Hematopoietic multipotent progenitor cell treated with erythropoietin and hydrocortisone succinate and interleukin-3 and kit ligand, for 4 days (in vitro differentiated cells): ENCODE data around the gene SMIM1.
A peak's percentile ranks its signal among the peaks of the same experiment; 100 is the strongest.

Source experiments
- DNase-seq: peaks from one replicate; pipeline ENCODE4 v3.0.0-alpha.2; 2015

The SMIM1 gene

GRCh38 chr1:3772715-3773571 lies at the start of gene SMIM1:
TSS of gene SMIM1 (plus strand) at chr1:3772749. CDS start at chr1:3775374, 2,625 bp downstream.
- peak; percentile 43 for DNase-seq

- DNase-seq: no peak
Measured at GRCh38 chr1:3722846-3723245, 49.7 kb upstream of the SMIM1 start.

DNA sequence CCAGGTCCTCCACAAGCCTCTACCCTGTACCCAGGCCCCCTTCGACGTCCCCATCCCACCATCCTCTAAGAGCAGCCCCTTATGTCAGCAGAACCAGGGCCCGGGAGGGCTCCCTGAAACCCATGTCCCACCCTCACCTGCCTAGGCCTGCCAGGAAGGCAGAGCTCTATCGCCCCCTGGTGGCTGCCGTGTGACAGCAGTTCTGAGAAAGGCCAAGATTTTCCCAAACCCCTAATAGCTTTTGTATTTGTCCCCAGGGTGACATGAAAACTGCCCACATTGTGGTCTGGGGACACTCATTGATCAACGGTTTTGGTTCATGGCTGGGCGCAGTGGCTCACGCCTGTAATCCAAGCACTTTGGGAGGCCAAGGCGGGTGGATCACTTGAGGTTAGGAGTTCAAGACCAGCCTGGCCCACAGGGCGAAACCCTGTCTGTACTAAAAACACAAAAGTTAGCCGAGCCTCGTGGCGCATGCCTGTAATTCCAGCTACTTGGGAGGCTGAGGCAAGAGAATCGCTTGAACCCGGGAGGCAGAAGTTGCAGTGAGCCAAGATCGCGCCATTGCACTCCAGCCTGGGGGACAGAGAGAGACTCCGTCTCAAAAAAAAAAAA lies 48.0 kb upstream of the SMIM1 start:
- peak; percentile 84 for DNase-seq

DNA sequence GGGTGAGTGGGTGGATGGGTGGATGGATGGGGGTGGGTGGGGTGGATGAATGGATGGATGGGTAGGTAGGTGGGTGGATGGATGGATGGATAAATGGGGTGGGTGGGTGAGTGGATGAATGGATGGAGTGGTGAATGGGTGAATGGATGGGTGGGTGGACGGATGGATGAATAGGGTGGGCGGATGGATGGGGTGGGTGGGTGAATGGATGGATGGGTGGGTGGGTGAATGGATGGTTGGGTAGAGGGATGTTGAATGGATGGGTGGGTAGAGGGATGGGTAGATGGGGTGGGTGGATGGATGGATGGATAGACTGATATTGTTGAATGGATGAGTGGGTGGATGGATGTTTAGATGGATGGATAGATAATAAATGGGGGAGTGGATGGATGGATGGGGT lies 47.2 kb upstream of the SMIM1 start:
- DNase-seq: no peak

DNA sequence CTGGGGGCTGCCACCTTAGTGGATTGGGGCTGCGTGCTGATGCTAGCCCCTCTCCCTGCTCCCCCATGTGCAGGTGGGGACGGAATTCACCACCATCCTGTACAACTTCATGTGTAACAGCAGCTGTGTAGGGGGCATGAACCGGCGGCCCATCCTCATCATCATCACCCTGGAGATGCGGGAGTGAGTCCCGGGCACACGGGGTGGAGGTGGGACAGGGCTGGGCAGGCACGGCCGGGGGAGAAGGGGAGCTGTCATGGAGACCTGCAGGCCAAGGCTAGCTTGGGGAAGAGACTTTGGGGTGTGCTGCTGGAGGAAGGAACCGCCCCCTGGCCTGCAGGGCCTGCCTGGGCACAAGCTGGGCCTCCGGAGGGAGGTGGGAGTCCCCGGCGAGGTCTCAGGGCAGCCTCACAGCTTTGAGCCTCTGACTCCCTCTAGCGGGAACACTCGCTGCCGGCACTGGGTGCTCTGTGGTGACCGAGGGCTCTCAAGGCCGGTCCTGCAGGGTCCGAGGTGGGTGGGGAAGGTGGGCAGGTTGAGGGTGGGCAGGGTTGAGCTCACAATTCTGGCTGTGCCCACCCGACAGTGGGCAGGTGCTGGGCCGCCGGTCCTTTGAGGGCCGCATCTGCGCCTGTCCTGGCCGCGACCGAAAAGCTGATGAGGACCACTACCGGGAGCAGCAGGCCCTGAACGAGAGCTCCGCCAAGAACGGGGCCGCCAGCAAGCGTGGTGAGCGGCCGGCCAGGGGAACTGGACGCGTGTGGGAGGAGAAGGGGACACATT lies 45.3 kb upstream of the SMIM1 start:
- peak; percentile 65 for DNase-seq

DNA sequence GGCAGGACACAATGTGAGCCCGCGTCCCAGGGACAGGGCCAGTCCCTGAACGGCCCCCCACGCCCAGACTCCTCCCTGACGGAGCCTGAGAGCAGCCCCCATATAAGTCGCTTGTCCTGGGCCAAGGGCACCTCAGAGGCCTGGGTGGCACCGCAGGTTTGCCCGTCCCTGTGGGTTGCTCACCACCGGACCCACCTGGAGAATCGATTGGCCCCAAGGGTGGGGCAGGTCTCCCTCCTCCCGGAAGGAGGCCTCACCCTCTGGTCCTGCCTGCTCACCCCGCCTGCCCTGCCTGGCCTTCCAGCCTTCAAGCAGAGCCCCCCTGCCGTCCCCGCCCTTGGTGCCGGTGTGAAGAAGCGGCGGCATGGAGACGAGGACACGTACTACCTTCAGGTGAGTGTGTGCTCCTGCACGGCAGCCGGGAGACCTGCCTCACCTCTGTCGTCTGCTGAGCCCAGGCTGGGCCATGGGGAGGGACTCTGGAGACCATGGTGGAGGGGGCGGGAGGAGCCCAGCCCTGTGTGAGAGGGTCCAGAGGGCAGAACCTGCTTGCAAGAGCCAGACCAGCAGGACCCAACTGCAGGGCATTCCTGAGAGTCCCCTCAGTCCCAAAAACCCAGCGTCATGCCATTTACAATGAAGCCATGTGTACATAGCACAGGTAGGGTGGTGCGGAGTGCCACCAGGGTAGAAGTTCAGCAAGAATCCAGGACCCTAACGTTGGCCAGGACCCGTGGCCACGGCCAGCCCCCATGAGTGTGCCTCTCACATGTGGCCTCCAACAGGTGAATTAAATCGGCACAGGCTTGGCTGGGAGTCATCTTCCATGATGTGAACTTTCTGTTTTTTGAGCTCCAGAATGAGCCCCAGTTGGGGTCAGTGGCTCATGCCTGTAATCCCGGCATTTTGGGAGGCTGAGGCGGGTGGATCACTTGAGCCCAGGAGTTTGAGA lies 44.4 kb upstream of the SMIM1 start:
- no peak for DNase-seq

DNA sequence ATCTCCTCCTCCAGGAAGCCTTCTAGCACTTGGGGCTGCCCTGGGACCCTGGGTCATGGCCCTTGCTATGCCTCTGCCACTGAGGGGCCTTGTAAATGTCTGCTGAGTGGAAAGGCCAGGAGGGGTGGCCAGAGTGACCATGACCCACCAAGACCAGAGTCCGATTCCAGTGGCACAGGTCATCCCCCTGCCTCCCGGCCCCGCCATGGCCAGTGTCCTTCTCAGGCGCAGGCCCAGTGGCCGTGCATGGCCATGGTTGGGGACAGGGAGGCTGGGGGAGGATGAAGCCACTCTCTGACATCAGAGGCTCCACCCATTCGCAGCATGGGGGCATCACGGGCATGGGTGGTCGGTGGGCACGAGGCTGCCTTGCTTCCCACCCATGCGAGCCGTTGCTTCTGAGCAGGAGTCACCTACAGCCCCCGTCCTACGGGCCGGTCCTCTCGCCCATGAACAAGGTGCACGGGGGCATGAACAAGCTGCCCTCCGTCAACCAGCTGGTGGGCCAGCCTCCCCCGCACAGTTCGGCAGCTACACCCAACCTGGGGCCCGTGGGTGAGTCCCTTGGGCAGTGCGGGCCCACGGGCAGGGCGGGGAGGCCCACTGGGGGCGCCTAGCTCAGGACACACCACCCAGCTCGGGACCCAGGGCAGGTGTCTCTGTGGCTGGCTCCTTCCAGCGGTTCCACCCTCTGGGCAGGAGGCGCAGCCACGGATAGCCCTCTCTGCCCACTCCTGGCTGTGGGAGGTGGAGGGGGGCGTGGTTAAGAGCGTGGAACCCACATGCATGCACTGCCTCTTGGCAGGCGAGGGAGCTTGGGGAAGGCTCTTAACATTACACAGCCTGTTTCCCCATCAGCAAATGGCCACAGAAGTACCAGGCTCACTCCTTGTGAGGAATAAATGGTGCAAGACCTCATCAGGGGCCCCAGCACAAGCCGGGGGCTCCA lies 42.7 kb upstream of the SMIM1 start:
- DNase-seq: peak; percentile 31

DNA sequence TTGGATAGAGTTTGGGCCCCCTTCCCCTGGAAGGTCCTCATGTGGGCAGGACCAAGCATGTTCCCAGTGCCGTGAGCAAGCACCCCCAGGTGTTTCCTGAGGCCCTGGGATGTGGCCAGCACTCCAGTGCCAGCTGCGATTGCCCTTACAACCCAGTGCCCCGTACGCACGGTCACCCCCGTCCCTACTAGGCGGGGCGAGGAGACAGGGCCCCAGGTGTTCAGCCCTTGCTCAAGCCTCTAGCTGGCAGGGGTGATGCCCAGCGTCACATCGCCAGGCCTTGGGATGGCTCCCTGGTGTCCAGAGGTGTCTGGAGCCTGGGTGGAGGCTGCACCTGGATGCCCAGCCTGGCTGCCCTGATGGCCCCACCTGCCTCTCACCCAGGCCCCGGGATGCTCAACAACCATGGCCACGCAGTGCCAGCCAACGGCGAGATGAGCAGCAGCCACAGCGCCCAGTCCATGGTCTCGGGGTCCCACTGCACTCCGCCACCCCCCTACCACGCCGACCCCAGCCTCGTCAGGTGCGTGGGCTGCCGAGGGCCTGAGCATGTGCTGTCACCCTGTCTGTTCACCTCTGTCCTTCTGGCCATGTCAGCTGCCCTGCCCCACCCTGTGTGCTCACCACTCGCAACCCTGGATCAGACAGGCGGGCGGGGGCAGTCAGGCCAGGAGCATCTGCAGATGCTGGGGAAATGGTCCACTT lies 41.9 kb upstream of the SMIM1 start:
- no peak for DNase-seq

- DNase-seq: no peak
Measured at GRCh38 chr1:3731583-3732433, 40.7 kb upstream of the SMIM1 start.

DNA sequence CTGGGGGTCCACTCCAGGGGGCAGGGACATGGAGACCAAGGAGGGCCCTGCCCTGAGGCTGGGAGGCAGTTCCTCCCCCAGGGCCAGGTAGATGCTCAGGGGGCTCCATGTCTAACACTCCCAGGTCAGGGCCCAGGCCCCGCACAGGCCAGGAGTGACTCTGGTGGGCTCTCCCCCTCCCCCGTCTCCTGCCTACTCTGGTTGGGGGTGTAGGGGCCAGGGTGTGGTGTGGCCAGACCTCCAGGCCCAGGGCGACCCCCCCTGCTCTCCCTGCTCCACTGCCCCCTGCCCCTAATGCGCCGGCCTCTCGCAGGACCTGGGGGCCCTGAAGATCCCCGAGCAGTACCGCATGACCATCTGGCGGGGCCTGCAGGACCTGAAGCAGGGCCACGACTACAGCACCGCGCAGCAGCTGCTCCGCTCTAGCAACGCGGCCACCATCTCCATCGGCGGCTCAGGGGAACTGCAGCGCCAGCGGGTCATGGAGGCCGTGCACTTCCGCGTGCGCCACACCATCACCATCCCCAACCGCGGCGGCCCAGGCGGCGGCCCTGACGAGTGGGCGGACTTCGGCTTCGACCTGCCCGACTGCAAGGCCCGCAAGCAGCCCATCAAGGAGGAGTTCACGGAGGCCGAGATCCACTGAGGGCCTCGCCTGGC lies 40.0 kb upstream of the SMIM1 start:
- peak; percentile 35 for DNase-seq

DNA sequence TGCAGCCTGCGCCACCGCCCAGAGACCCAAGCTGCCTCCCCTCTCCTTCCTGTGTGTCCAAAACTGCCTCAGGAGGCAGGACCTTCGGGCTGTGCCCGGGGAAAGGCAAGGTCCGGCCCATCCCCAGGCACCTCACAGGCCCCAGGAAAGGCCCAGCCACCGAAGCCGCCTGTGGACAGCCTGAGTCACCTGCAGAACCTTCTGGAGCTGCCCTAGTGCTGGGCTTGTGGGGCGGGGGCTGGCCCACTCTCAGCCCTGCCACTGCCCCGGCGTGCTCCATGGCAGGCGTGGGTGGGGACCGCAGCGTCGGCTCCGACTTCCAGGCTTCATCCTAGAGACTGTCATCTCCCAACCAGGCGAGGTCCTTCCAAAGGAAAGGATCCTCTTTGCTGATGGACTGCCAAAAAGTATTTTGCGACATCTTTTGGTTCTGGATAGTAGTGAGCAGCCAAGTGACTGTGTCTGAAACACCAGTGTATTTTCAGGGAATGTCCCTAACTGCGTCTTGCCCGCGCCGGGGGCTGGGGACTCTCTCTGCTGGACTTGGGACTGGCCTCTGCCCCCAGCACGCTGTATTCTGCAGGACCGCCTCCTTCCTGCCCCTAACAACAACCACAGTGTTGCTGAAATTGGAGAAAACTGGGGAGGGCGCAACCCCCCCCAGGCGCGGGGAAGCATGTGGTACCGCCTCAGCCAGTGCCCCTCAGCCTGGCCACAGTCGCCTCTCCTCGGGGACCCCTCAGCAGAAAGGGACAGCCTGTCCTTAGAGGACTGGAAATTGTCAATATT lies 39.3 kb upstream of the SMIM1 start:
- DNase-seq: no peak

DNA sequence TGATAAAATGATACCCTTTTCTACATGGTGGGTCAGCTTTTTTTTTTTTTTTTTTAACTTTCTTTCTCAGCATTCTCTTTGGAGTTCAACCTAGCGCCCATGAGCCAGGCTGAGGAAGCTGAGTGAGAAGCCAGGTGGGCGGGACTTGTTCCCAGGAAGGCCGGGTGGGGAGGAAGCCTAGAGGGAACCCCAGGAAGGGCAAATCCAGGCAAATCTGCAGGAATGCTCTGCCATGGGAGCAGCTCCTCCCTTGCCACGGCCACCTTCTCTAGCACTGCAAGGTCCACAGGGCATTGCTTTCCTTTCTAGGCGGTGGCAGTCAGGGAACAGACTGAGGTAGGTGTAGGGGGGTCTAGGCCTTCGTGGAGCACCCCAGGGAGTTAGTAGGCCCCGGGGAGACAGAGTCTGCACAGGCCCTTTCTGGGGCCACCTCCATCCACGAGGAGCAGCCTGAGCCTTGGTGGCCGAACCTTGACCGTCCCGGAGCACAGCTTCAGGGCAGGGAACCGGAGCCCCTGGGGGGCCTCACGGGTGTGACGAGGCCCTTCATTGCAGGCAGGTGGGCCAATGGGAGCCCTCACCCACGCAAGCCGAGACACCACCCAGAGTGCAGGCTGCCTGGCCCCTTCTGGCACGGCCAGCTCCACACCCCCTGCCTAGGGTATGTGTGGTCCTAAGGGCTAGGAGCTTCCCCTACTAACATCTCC lies 38.5 kb upstream of the SMIM1 start:
- no peak for DNase-seq

- DNase-seq: no peak
Measured at GRCh38 chr1:3734602-3735001, 37.9 kb upstream of the SMIM1 start.

DNA sequence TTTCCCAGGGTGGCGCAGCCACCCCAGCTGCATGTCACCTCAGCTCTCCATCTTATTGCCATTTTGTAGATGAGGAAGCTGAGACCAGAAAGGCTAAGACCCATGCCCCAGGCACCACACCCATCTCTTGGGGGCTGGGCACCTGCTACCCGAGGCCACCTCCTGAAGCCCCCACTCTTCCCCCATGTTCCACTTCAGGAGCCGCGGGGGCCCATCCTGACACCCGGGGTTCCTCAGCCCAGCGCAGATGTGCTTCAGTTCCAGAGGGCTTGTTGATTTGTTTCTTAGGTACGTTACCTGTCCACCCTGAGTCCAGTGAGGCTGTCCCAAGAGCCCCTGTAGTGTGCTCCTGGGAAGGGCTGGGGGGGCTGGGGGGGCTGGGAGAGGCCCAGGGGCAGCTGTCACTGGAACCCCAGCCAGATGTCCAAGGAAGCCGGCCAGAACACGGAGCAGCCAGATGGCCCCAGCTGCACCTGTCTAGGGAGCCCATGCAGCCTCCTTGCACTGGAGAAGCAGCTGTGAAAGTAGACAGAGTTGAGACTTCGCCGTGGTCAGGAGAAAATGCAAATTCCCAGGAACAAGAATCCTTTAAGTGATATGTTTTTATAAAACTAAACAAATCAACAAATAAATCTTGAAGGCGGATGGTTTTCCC lies 37.4 kb upstream of the SMIM1 start:
- no peak for DNase-seq

GRCh38 chr1:3735688-3736087 lies 36.9 kb upstream of the SMIM1 start:
- DNase-seq: no peak

DNA sequence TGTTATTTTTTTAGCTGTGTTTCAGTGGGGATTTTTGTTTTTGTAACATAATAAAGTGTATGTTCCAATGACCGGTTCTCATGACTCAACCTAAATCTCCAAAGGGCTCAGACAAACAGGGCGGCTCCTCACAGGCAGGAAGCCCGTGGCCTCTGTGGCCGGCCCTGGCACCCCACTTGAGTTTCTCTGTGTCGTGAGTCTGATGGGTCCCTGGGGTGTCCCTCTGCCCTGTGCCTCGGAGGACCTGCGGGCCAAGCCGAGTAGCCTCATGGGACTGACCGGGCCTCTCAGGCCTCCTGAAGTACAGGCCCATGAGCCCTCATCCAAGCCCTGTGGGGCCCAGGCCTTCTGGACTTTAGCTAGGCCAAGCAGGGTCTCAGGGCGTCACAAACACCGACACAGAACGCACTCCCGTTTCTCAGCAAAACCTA lies 36.4 kb upstream of the SMIM1 start:
- no peak for DNase-seq

DNA sequence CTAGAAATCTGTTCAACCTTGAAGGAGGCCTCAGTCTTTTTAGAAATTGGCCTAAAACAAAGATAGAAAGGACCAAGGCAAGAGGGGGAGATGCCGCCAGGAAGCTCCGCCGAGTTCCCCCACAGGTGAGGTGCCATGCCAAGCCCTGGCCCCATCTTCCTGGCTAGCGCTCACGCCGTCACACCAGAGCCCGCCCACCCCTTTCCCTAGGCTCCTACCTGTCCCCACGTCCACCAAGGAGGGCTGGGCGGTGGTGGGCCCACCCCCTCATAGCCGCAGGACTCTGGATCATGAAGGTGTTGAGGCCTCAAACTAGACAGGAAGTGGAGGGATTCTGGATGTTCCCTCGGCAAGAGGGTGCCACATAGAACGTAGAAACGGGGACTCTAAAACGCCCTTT lies 35.8 kb upstream of the SMIM1 start:
- DNase-seq: no peak
